A204.1 (cell line): ENCODE measurements around the gene ITGA8.

Experiments used
- FAIRE-seq: peaks from 2 replicates; lab custom pipeline; 2012; peaks lifted over from hg19 to GRCh38; lab: Jason Lieb, UNC

ITGA8 gene

GRCh38 chr10:15735763-15736162, 16.0 kb upstream of the ITGA8 start:
- no peak for FAIRE-seq

DNA sequence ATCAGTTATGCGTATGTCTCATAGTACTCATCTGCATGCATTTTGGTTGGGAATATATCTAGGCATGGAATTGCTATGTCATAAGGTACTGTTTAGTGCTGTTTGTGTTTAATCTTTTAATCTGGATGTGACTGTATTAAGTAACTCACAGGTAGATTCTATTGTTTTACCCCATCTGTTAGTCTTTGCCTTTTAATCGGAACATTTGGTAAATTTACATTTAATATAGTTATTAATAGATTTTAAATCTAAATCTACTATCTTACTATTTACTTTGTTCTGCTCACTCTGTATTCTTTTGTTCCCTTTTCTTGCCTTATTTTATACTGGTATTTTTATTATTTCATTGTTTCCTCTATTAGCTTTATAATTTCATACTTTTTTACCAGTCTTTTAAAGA, 10.6 kb upstream of the ITGA8 start:
- no peak for FAIRE-seq

- FAIRE-seq, result no peak
Measured at GRCh38 chr10:15729890-15730289, 10.2 kb upstream of the ITGA8 start.

DNA sequence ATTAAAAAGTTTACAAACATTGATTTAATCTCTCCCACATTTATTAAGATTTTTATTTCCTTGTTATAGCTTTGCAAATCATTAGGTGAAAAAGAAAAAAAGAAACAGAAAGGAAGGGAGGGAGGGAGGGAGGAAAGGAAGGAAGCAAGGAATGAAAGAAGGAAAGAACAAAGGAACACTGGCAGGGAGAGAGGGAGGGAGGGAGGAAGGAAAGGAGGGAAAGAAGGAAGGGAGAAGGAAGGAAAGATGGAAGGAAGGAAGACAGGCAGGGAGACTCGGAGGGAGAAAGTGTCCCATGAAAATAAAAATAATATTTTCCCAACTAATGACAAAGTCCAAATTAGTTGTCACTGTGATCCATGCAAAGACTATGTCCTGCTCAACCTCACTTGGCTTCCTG, 6.3 kb upstream of the ITGA8 start:
- FAIRE-seq, result no peak

DNA sequence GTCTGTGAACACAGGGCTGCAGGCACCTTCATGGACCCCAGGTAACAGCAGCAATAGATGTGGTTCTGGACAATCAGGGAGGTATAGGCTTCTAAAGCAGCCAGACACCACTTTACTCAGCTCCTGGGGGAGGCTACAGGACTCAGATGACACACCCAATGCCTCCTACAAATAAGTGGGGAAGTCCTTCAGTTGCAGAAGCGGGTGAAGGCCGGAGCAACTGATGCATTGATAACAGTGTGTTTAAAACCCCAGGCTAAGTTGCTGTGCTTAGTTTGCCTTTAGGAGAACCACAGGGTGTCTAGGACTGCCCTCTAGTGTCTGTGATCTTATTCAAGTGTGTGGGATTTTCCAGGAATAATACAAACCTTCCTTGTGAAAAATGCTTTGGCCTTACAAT, 5.9 kb upstream of the ITGA8 start:
- peak; percentile 61 for FAIRE-seq

GRCh38 chr10:15724683-15725082, 5.0 kb upstream of the ITGA8 start:
- no peak for FAIRE-seq

- FAIRE-seq, result no peak
Measured at GRCh38 chr10:15723803-15724202, 4.1 kb upstream of the ITGA8 start.

- FAIRE-seq, result no peak
Measured at GRCh38 chr10:15720635-15721287, 1.0 kb upstream of the ITGA8 start.

DNA sequence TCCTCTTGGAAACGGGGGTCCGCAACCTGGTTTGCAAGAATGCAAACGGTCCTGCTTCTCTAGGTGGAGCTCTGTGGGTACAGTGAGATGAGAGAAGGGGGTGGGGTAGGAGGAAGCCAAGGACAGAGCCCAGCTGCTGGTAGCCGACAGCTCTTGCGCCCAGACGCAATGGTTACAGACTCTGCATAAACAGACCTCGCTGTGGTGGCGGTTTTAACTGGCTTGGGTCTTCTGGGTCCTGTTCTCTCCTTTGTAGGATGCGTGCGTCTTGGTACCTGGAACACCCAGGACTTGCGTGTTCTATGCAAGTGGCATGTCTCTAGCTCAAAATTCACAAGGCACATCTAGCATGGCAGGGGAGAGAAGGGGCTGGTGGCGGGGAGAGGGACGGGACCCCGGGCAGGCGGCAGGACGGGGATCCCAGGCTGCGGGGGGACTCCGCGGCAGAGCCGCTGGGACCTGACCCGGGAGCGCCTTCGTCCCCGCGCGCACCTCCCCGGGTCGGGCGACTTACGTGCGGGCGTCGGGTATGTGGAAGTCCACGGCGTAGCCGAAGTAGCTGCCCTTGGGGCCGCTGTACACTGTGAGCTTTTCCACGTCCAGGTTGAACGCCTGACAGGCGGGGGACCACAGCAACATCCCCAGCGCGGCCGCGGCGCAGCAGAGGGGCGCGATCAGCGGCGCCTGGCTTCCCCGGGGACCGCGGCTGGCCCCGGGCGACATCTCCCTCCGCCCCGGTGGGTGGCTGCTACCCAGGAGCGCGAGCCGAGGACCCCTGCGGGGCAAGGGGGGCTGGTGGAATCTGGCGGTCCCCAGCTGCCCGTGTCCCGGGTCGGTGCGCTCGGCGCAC, 448 bp downstream of the ITGA8 start:
- no peak for FAIRE-seq

DNA sequence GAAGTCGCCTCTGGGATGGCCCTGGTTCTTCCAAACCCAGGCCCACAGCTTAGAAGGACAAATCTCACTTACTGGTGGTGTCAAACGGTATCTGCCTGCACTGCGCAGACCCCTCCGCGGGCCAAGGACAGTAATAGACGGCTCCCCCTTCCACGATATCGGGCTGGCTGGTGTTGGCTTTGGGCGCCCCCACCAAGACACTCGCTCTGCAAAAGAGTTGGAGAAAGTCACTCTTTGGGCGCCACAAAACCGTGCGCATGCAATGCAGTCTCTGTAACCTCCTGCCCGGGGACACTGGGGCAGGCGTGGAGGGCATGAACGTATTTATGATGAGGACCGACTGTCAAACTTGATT, 1.1 kb downstream of the ITGA8 start:
- no peak for FAIRE-seq

DNA sequence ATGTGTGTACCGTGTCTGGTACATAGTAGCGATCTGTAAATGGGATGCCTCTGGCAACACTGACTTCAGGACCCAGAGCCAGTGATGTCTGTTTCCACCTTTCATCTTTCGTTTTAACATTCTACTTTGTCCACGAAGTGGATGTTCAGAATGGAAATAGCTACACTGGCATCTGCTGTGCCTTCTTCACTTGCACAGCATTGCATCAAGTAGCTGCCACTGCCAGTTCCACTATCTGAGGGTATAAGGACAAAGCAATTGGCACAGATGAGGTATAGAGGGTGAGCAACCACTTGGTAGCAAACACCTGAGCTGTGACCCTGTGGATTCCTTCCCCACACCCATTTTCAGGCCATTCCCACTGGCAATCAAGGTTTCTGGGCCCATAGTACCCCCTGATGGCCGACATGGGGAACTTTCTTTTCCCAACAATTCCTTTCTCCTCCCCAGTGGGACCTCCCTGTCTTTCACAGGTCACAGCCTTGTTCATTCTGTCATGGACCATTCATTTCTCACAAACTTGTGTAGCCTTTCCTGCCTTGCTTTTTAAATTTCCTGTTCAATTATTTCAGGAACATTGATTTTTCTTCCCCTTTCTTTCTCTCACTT, 4.0 kb downstream of the ITGA8 start:
- FAIRE-seq, result no peak

GRCh38 chr10:15714847-15715246, 4.9 kb downstream of the ITGA8 start:
- no peak for FAIRE-seq

DNA sequence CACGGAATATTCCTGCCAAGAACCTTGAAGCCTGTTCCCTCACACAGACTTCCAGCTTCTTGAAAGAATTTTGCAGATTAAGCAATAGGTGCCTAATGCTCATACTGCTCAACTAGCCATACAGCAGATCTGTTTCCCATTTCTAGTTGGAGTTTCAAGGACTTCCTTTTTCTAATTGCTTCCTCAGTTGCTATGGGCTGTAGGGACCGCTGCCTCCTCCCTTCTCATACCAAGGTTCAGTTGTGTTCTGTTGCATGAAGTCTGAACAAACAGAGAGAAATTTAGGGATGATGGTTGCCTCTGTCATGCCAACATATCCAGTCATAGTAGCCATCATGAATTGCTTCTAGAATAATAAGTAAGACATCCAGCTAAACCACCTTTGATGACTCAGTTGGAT, 6.8 kb downstream of the ITGA8 start:
- FAIRE-seq, result no peak

GRCh38 chr10:15710455-15710854, 9.3 kb downstream of the ITGA8 start:
- FAIRE-seq, result no peak

GRCh38 chr10:15705298-15705697, 14.4 kb downstream of the ITGA8 start:
- no peak for FAIRE-seq

DNA sequence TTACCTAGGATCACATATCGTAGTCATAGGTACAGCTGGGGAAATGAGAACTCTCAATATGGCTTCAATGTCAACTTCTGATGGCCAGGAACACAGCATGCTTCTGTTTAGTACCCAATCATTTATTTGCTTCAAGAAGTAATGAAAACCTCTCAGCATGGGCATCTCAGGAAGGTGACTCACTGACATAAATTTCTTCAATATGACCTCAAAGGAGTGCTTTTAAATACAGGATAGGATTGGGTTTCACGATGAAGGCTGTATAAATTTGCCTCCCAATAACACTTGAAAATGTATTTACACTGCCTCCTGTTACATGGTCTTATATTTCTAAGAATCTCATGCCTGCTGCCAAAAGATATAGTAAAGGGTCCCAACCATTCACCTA, 15.1 kb downstream of the ITGA8 start:
- FAIRE-seq, result no peak

- FAIRE-seq, result no peak
Measured at GRCh38 chr10:15703944-15704580, 15.7 kb downstream of the ITGA8 start.

GRCh38 chr10:15703151-15703880, 16.4 kb downstream of the ITGA8 start:
- no peak for FAIRE-seq

GRCh38 chr10:15700078-15700674, 19.5 kb downstream of the ITGA8 start:
- FAIRE-seq, result no peak

DNA sequence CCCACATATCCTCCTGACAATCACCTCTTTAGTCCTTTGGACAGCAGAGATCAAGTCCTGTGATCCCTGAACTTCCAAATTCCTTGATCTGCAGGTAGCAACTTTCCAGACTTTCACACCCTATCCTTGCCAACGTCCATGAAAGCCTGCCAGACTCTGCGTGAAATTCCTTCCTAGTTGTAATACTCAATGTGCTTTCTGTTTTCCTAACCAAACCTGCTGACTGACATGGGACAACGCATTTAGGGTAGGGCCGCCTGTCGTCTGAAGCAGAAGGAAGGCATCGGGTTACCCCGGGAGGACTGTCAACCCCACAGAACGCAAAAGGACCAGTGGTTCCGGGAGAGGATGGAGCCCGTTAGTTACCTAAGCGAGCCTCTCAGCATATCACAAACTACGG, 23.9 kb downstream of the ITGA8 start:
- FAIRE-seq, result no peak

DNA sequence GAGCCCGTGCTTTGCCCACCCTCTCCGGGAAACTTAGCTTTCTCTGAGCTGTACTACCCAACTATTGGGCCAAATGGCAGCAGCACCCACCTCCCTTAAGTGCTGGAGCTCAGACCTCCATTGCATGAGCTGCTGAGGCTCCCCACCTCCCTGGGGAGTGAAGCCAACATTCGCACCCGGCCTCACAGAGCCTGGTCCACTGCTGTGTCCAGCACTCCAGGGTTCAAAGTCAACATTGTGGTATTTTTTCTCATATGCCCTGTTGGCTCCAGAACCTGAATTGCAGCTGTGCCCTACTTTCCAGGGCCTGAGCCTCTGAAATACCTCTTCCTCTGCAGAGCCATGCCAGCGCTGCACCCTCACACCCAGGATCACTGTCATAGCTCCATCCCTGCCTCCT, 29.7 kb downstream of the ITGA8 start:
- FAIRE-seq, result no peak

GRCh38 chr10:15684768-15685167, 35.0 kb downstream of the ITGA8 start:
- FAIRE-seq, result no peak
